ENCODE measurements around the gene PSMB9.

DNA sequence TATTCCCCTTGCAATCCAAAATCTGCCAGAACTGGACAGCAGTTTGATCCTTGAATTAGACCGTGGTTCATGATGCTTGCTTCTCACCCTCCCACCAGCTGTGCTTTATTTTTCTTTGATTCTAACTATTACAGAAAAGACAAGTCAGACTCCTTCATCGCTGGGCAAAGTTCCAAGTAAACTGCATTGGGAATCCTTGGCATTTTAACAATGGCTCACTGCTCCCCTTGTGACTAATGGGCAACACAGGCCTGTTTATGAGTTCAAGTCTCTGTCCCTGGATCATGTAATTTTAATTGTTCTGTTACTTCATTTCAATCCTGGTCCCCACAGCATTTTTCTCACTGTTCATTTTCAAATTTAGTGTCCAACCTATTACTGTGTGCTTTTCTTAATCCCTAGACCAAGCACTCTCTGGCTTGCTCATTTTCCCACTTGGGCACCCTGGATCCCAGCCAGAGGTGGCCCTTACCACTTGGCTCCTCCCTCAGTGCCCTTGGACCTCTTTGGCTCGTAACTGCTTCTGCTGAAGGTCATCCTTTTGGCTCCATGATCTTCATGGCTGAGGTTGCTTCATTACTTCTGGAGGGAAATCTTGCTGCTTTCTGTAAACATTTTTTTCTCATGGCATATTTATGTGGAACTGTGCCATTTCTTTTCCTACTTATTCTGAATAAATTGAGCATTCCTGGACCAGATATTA, 32.8 kb downstream of the PSMB9 start:
- TF ChIP-seq POLR2A (IDR thresholded peaks at IDR 0.05) = no peak
- TF ChIP-seq, protein P1, sequence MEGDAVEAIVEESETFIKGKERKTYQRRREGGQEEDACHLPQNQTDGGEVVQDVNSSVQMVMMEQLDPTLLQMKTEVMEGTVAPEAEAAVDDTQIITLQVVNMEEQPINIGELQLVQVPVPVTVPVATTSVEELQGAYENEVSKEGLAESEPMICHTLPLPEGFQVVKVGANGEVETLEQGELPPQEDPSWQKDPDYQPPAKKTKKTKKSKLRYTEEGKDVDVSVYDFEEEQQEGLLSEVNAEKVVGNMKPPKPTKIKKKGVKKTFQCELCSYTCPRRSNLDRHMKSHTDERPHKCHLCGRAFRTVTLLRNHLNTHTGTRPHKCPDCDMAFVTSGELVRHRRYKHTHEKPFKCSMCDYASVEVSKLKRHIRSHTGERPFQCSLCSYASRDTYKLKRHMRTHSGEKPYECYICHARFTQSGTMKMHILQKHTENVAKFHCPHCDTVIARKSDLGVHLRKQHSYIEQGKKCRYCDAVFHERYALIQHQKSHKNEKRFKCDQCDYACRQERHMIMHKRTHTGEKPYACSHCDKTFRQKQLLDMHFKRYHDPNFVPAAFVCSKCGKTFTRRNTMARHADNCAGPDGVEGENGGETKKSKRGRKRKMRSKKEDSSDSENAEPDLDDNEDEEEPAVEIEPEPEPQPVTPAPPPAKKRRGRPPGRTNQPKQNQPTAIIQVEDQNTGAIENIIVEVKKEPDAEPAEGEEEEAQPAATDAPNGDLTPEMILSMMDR (IDR thresholded peaks at IDR 0.05) = no peak
